ENCODE data around the gene ZNF691.
"Not testable (repeated sequence)": the region's sequence is repeated elsewhere in the genome, so short reads cannot be mapped to it uniquely, and the experiment has no call there.

Gene ZNF691

DNA sequence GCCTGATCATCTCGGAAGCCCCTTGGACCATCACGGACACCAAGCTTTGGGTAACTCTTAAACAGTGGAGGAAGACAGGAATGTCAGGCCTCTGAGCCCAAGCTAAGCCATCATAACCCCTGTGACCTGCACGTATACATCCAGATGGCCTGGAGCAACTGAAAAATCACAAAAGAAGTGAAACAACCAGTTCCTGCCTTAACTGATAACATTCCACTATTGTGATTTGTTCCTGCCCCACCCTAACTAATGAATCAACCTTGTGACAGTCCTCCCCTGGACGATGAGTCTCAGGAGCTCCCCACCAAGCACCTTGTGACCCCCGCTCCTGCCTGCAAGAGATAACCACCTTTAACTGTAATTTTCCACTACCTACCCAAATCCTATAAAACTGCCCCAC, 13.0 kb downstream of the ZNF691 start:
- DNase-seq (ENCODE audit: low read depth in 3 of 3), result not testable (repeated sequence)

GRCh38 chr1:42860339-42861013, 14.1 kb downstream of the ZNF691 start:
- DNase-seq (ENCODE audit: low read depth in 3 of 3), result no peak

GRCh38 chr1:42861014-42861399, 14.6 kb downstream of the ZNF691 start:
- DNase-seq (ENCODE audit: low read depth in 3 of 3), result no peak

GRCh38 chr1:42866549-42866948, 20.1 kb downstream of the ZNF691 start:
- DNase-seq (ENCODE audit: low read depth in 3 of 3), result no peak

- DNase-seq (ENCODE audit: low read depth in 3 of 3), result not testable (repeated sequence)
Observed at GRCh38 chr1:42868466-42868865, 22.1 kb downstream of the ZNF691 start.

- DNase-seq (ENCODE audit: low read depth in 3 of 3), result not testable (repeated sequence)
Observed at GRCh38 chr1:42869254-42869653, 22.8 kb downstream of the ZNF691 start.

- not testable (repeated sequence) for DNase-seq (ENCODE audit: low read depth in 3 of 3)
Observed at GRCh38 chr1:42869751-42870150, 23.3 kb downstream of the ZNF691 start.

DNA sequence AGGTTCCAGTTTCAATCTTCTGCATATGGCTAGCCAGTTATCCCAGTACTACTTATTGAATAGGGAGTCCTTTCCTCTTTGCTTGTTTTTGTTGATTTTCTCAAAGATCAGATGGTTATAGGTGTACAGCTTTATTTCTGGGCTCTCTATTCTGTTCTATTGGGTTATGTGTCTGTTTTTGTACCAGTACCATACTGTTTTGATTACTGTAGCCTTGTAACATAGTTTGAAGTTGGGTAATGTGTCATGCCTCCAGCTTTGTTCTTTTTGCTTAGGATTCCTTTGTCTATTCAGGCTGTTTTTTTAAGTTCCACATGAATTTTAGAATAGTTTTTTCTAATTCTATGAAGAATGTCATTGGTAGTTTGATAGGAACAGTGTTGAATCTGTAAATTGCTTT, 26.7 kb downstream of the ZNF691 start:
- not testable (repeated sequence) for DNase-seq (ENCODE audit: low read depth in 3 of 3)

- no peak for DNase-seq (ENCODE audit: low read depth in 3 of 3)
Observed at GRCh38 chr1:42873670-42874069, 27.3 kb downstream of the ZNF691 start.

DNA sequence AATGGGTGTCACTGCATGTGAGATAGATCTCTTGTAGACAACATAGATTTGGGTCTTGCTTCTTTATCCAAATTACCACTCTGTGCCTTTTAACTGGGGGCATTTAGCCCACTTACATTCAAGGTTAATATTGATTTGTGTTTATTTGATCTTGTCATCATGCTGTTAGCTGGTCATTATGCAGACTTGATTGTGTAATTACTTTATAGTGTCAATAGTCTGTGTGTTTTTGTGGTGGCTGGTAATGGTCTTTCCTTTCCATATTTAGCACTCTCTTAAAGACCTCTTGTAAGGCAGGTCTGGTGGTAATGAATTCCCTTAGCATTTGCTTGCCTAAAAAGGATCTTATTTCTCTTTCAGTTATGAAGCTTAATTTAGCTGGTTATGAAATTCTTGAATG, 29.6 kb downstream of the ZNF691 start:
- no peak for DNase-seq (ENCODE audit: low read depth in 3 of 3)

DNA sequence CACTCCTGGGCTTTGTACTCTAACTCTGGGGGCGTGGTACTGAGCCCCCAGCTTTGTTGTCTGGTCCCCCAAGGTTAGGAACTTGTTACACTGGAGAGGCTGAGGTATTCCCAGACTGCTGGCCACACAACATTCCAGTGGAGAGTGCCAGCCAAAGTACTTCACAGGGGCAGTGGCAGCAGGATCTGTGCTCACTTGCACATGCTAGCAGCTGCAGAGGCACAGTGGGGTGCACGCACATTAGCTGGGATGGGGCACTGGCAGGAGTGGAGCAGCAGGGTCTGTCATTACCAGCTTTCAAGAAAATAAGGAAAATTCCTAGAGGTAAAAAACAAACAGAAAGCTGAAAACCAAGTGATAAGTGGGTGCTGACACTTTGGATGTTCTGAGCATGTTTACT, 31.0 kb downstream of the ZNF691 start:
- DNase-seq (ENCODE audit: low read depth in 3 of 3), result no peak

GRCh38 chr1:42880384-42880783, 34.0 kb downstream of the ZNF691 start:
- no peak for DNase-seq (ENCODE audit: low read depth in 3 of 3)

DNA sequence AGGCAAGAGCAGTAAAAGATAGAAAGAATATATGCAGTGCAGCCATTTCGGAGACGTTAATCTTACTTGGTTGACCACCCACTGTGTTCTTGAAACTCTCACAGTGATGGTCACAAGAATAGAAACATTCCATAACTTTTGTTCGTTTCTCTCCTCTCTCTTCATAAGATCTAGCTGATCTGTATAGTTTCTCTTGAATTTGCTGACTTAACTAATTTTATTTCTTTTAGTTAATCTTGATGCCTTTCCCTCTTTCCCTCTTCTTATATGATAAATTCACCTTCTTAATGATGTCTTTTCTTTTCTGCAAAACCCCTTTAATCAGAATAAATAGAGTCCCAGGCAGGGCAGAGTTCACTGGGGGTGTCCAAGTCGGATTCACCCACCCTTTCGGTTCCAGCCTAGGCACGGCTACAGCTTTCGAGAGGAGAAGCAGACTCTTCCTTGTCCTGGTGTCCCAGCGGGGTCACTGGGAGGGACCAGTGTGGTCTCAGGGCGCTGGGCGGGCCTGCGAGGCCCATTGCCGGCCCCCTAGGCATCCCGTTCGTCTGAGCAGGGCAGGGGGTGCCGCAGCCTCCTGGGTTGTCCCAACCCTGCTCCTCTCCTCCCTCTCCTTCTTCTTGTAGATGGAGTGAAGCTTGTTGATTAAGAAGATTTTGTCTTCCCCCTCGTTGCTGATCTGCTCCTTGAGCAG, 39.8 kb downstream of the ZNF691 start:
- no peak for DNase-seq (ENCODE audit: low read depth in 3 of 3)

GRCh38 chr1:42886800-42887199, 40.4 kb downstream of the ZNF691 start:
- no peak for DNase-seq (ENCODE audit: low read depth in 3 of 3)

DNA sequence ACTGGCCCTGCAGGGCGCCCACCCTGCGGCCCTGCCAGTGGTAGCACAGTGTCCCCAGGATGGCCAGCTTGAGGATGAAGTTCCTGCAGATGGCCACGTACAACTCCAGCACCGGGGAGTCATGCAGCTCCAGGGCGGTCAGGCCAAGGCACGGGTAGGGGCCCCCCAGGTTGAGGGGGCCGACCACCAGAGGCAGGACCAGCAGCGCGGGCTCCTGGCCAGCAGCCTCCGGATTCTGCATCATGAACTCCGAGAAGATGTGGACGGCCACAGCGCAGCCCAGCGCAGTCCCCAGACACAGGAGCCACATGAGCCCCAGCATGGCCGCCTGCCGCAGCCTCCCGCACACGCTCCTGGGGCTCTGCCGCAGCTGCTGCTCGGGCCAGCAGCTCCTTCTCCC, 41.0 kb downstream of the ZNF691 start:
- no peak for DNase-seq (ENCODE audit: low read depth in 3 of 3)

GRCh38 chr1:42888013-42888633, 41.7 kb downstream of the ZNF691 start:
- DNase-seq (ENCODE audit: low read depth in 3 of 3), result no peak

DNA sequence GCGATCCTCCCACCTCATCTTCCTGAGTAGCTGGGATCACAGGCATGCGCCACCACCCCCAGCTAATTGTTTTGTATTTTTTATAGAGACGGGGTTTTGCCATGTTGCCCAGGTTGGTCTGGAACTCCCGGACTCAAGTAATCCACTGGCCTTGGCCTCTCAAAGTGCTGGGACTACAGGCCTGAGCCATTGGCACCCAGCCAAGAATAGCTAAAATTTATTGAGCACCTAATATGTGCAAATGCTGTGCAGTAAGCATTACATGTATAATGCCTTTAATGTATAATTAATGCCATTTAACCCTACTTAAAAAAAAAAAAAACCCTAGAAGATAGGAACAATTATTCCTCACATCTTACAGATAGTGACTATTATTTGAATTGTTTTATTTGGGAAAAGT, 42.9 kb downstream of the ZNF691 start:
- DNase-seq (ENCODE audit: low read depth in 3 of 3), result no peak

DNA sequence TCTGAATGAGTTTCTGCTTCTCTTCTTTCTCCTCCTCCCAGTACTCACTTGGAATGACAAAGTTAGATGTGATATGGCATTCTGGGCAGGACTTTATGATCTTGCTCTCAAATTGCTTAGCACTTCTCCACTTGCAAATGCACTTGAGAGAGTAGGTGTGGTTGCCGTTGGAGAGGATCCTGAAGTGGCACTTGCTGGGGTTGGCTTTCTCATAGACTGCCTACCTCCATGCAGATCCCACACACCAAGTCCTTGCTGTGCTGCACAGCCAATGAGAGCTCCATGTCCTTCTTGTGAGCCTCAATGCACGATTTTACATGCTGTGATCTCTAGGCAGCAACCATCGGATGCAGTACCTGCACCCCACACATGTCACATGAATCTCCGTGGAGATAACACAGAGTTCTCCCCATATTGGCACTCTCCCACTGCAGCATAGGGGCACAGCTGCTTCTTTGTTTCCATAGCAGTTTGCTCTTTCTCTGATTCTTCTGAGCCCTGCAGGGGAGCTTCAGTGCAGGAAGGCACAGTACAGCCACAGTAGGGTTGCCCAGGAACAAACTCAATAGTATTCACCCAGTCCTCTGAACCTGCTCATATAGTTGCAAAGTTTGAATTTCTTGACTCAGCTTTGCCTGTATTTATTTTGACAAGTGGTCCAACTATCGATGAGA, 45.2 kb downstream of the ZNF691 start:
- DNase-seq (ENCODE audit: low read depth in 3 of 3), result no peak

DNA sequence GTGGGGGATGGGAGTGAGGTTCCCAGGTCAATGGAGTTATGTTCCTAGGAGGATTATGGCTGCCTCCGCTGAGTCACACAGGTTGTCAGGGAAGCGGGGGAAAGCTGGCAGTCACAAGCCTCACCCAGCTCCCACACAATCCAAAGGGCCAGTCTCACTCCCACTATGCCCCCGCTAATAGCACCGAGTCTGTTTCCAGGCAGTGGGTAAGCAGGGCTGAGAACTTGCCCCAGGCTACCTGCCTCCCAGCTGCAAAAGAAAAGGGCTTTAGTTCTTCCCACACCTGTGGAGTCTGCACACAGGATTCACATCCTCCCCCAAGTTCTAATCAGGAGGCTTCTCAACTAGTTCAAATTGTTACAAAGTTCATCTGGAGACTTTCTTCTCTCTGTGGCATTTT, 53.5 kb downstream of the ZNF691 start:
- not testable (repeated sequence) for DNase-seq (ENCODE audit: low read depth in 3 of 3)

Data from stimulated activated CD4-positive, alpha-beta T cell treated with anti-CD3 and anti-CD28 coated beads, TNF-alpha, amount 100 ng/mL, for 48 hours (primary cell).